Choroid plexus epithelial cell (primary cell): ENCODE data around the gene TSKS.

Experiments used
- DNase-seq: peaks from one replicate; pipeline ENCODE4 v3.0.0-alpha.2; 2010; ENCODE audit warnings: low read depth
- H3K4me3 ChIP-seq: 2 replicates; pipeline ENCODE4 v1.5.1; 2011; ENCODE audit warnings: low read depth, mild to moderate bottlenecking, control low read depth, low read length, moderate library complexity
- TF ChIP-seq, protein P1 (sequence below): conservative IDR thresholded peaks from 2 replicates; pipeline ENCODE4 v1.5.1; 2011; ENCODE audit warnings: low read depth, mild to moderate bottlenecking, control low read depth, inconsistent platforms, low read length, moderate library complexity

TSKS gene

DNA sequence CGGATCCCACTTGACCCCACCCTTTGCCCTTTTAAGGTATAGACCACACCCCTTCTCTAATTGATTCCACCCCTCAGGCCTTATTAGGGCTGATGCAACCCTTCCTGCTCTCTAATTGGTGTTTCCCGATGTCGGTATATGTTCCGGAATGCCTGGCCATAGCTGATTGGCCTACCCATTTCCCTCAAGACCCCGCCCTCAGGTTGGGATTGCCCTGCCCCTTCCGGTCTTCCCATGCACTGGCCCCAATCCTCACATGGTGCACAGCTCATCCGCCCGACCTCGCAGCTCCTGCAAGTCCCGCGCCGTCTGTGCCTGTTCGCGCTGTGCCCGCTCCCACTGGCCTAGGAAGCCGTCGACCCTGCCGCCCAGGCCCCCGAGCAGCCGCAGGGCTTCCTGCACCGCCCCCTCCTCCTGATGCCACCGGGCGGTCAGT, 18.1 kb downstream of the TSKS start:
- TF ChIP-seq, protein P1, sequence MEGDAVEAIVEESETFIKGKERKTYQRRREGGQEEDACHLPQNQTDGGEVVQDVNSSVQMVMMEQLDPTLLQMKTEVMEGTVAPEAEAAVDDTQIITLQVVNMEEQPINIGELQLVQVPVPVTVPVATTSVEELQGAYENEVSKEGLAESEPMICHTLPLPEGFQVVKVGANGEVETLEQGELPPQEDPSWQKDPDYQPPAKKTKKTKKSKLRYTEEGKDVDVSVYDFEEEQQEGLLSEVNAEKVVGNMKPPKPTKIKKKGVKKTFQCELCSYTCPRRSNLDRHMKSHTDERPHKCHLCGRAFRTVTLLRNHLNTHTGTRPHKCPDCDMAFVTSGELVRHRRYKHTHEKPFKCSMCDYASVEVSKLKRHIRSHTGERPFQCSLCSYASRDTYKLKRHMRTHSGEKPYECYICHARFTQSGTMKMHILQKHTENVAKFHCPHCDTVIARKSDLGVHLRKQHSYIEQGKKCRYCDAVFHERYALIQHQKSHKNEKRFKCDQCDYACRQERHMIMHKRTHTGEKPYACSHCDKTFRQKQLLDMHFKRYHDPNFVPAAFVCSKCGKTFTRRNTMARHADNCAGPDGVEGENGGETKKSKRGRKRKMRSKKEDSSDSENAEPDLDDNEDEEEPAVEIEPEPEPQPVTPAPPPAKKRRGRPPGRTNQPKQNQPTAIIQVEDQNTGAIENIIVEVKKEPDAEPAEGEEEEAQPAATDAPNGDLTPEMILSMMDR: no peak
- DNase-seq: no peak
- H3K4me3 ChIP-seq: no peak overlapping the region

DNA sequence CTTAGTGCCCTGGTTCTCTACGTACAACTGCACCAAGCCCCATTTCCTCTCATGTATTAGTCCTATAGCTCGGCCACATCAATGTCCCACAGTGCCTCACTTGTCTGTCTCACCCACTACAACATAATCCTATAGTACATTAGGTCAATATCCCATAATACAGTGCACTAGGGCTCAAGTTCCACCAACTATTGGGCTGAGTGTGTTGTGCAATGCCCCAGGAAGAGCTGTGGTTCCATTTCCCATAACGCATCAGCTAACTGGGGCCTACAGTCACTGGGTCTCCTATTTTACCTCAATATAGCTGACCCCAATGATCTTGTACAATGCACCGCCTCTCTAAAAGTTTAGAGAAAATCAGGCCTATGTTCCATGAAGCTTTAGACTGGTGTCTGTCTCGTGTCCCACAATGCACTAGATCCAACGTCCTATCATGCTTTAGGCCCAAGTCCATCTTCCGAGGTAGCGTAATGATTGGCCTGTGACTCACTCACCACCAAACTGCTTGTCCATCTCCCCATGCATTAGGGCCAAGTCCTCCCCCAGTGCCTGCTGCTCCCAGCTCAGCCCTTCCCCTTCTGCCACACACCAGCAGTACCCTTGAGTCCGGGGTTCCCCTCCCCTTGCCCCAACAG, 21.8 kb downstream of the TSKS start:
- TF ChIP-seq, protein P1: no peak
- DNase-seq: peak; percentile 17

DNA sequence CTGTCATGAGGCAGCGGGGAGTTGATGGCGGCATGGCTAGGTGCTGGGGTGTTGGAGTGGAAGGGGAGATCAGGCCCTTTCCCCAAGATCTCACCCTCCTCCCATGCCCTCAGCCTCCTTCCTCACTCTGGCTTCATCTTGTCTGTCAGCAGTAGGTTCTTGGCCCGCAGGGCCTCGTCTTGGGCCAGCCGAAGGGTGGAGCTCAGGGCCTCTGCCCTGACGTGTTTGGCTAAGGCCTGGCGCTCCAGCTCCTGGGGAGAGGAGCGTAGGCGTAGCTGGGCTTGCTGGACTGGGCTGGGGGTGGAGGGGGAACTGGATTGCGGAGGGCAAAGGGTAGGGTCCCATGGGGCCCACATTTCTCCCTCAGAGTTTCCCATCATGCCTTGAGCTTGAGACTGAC, 23.2 kb downstream of the TSKS start:
- TF ChIP-seq, protein P1: no peak
- H3K4me3 ChIP-seq: no peak overlapping the region
- DNase-seq: no peak

More for the DNA sequence above, 21.8 kb downstream of the TSKS start:
- no peak overlapping the region for H3K4me3 ChIP-seq

DNA sequence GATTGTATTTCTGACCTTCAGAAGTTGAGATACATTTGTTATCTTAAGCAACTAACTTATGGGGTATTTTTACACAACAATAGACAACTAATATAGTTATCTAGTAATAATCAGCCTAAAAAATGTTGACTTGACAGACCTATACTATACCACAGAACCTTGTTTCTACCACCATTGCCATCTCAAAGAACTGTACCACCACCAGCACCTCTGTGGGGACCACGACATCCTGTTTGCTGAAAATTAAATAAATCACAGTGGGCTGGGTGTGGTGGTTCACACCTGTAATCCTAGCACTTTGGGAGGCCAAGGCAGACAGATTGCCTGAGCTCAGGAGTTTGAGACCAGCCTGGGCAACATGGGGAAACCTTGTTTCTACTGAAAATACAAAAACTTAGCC, 24.0 kb downstream of the TSKS start:
- H3K4me3 ChIP-seq: no peak overlapping the region
- no peak for DNase-seq
- TF ChIP-seq, protein P1: no peak

DNA sequence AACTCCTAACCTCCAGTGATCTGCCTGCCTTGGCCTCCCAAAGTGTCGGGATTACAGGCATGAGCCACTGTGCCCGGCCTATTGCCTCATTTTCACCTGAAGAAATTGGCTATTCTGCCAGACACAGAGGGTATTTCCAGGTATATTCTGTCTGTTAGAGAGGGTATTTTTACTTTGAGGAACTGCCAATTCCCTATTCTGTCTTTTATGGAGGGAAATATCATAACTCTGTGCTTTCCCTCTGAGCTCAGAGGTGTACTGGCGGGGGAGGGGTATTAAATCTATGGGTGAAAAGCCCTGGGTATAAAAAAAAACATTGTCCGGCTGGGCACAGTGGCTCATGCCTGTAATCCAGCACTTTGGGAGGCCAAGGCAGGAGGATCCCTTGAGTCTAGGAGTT, 24.8 kb downstream of the TSKS start:
- TF ChIP-seq, protein P1: no peak
- DNase-seq: no peak
- H3K4me3 ChIP-seq: no peak overlapping the region

DNA sequence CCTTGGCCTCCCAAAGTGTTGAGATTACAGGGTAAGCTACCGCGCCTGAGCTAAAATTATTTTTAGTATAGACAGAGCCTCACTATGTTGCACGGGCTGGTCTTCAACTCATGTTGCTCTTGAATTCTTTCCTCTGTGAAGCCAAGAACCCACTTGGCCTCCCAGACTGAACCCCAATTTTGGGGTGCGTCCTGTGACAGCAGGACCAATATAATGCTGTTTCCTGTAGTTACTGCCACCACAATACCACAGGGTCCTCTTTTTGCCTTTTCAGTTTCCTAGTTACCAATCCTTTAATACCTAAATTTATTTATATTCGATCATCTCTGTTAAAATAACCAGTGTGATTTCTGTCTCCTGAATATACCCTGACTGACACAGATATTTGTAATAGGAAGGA, 32.9 kb downstream of the TSKS start:
- no peak overlapping the region for H3K4me3 ChIP-seq
- DNase-seq: no peak
- TF ChIP-seq, protein P1: no peak
